SK-N-SH (cell line): ENCODE results near the gene MBTPS1. TPM values are rescaled to one million over a fixed set of nuclear protein-coding genes. Genes with fewer than 3 reads are reported as not detected.

Source experiments
- CTCF ChIA-PET: fragments of 300-600, 350-600 bp; formaldehyde crosslinking; extraction: SDS; loops from one replicate; lab custom pipeline; 2021; lab: Yijun Ruan, JAX
- POLR2A ChIA-PET: fragments of 350-600 bp; sonication (Branson Sonifier 250); formaldehyde crosslinking; extraction: SDS; loops from one replicate; lab custom pipeline; 2020; ENCODE audit warnings: antibody characterized with exemption, inconsistent platforms; lab: Yijun Ruan, JAX
- DNase-seq: peaks from one replicate; pipeline ENCODE4 v3.0.0; 2012
- H2AFZ ChIP-seq: fragments of 200-600 bp; sonication (generic); 2 replicates; pipeline ENCODE4 v1.8.1; 2016; ENCODE audit warnings: antibody characterized with exemption, mild to moderate bottlenecking, low read depth
- H3F3A ChIP-seq: fragments of 200-600 bp; sonication (generic); replicated peaks from 2 replicates; pipeline ENCODE3; 2016; ENCODE audit warnings: antibody characterized with exemption, mild to moderate bottlenecking; ENCODE audit not compliant: insufficient read depth
- H3K27ac ChIP-seq, 2 experiments: fragments of 200-500 bp in 1 of 2; fragments of 200-600 bp in 1 of 2; sonication (Bioruptor generic) in 1 of 2; sonication (generic), shearing (Covaris generic) in 1 of 2; 2 replicates each; pipeline versions ENCODE4 v1.5.1 to v1.6.1; 2014 to 2016; ENCODE audit warnings: low read depth in 2 of 2, inconsistent platforms in 1 of 2, low read length in 1 of 2, mild to moderate bottlenecking in 1 of 2, mixed read lengths in 1 of 2
- H3K27me3 ChIP-seq: fragments of 200-600 bp; sonication (generic), shearing (Covaris generic); 2 replicates; pipeline ENCODE4 v1.6.1; 2016; ENCODE audit warnings: mixed run types; ENCODE audit not compliant: insufficient read depth
- H3K36me3 ChIP-seq, 2 experiments: fragments of 200-500 bp in 1 of 2; fragments of 200-600 bp in 1 of 2; sonication (Bioruptor generic) in 1 of 2; sonication (generic) in 1 of 2; replicated peaks in 1 of 2; 2 replicates each; pipeline versions ENCODE3 to v1.5.1; 2014 to 2016; ENCODE audit warnings: low read length in 1 of 2, mild to moderate bottlenecking in 1 of 2; ENCODE audit not compliant: insufficient read depth in 2 of 2, control insufficient read depth in 1 of 2
- H3K4me1 ChIP-seq, 2 experiments: fragments of 200-500 bp in 1 of 2; fragments of 200-600 bp in 1 of 2; sonication (Bioruptor generic) in 1 of 2; sonication (generic), shearing (Covaris generic) in 1 of 2; 2 replicates each; pipeline versions ENCODE4 v1.5.1 to v1.6.1; 2014 to 2016; ENCODE audit warnings: low read depth in 1 of 2, low read length in 1 of 2, mixed run types in 1 of 2; ENCODE audit not compliant: insufficient read depth in 2 of 2, control insufficient read depth in 1 of 2
- H3K4me2 ChIP-seq: fragments of 200-600 bp; sonication (generic), shearing (Covaris generic); 2 replicates; pipeline ENCODE4 v1.6.1; 2017; ENCODE audit warnings: mixed run types
- H3K4me3 ChIP-seq, 2 experiments: fragments of 200-500 bp in 1 of 2; fragments of 200-600 bp in 1 of 2; sonication (Bioruptor generic) in 1 of 2; sonication (generic), shearing (Covaris generic) in 1 of 2; 2 replicates each; pipeline versions ENCODE4 v1.5.1 to v1.8.1; 2014 to 2016; ENCODE audit warnings: low read depth in 2 of 2, inconsistent platforms in 1 of 2, low read length in 1 of 2, mild to moderate bottlenecking in 1 of 2, mixed read lengths in 1 of 2, moderate library complexity in 1 of 2
- H3K79me2 ChIP-seq: fragments of 200-600 bp; sonication (generic); 2 replicates; pipeline ENCODE4 v1.8.1; 2017; ENCODE audit warnings: mild to moderate bottlenecking; ENCODE audit not compliant: insufficient read depth
- H3K9ac ChIP-seq: fragments of 200-600 bp; sonication (generic); 2 replicates; pipeline ENCODE4 v1.6.1; 2017; ENCODE audit warnings: mixed run types
- H3K9me2 ChIP-seq: fragments of 200-600 bp; sonication (generic); 2 replicates; pipeline ENCODE4 v1.6.1; 2017; ENCODE audit warnings: mixed run types
- H3K9me3 ChIP-seq: fragments of 200-600 bp; sonication (generic); 2 replicates; pipeline ENCODE4 v1.6.1; 2017; ENCODE audit warnings: mixed run types, mild to moderate bottlenecking, moderate library complexity
- H4K20me1 ChIP-seq: fragments of 200-600 bp; sonication (generic); 2 replicates; pipeline ENCODE4 v1.6.1; 2017; ENCODE audit warnings: mild to moderate bottlenecking, mixed run types; ENCODE audit not compliant: insufficient read depth
- CTCF ChIP-seq: fragments of 200-600 bp; sonication (generic); IDR thresholded peaks from 2 replicates; pipeline ENCODE4 v1.6.1; 2017; ENCODE audit warnings: antibody characterized with exemption, mild to moderate bottlenecking, moderate library complexity
- EZH2phosphoT487 ChIP-seq: fragments of 200-600 bp; sonication (generic); IDR thresholded peaks from 2 replicates; pipeline ENCODE4 v1.6.1; 2017; ENCODE audit warnings: low read depth, mixed run types, mild to moderate bottlenecking, antibody characterized with exemption, moderate library complexity, borderline replicate concordance
- FOSL2 ChIP-seq: IDR thresholded peaks from 2 replicates; pipeline ENCODE4 v1.4.0; 2012; ENCODE audit warnings: low read depth, mild to moderate bottlenecking, moderate library complexity, borderline replicate concordance
- FOXJ3 ChIP-seq: sonication (generic); formaldehyde crosslinking; IDR thresholded peaks from 2 replicates; pipeline ENCODE4 v1.5.1; 2020; ENCODE audit warnings: mild to moderate bottlenecking, missing genetic modification reagents
- GATA2 ChIP-seq: sonication (generic); formaldehyde crosslinking; IDR thresholded peaks from 2 replicates; pipeline ENCODE4 v1.5.0; 2020; ENCODE audit warnings: mild to moderate bottlenecking, missing genetic modification reagents
- MXI1 ChIP-seq: IDR thresholded peaks from 2 replicates; pipeline ENCODE4 v1.6.1; 2012; ENCODE audit warnings: mild to moderate bottlenecking, low read depth, low read length, improper control_type of control experiment
- NFIC ChIP-seq: IDR thresholded peaks from 2 replicates; pipeline ENCODE4 v1.4.0; 2012; ENCODE audit warnings: borderline replicate concordance
- RAD21 ChIP-seq: IDR thresholded peaks from 2 replicates; pipeline ENCODE4 v1.6.1; 2012; ENCODE audit warnings: mild to moderate bottlenecking, low read length
- RCOR1 ChIP-seq: fragments of 150-350 bp; IDR thresholded peaks from 2 replicates; pipeline ENCODE4 v1.6.1; 2017; ENCODE audit warnings: antibody characterized with exemption, low read length
- SIN3A ChIP-seq: IDR thresholded peaks from 2 replicates; pipeline ENCODE4 v1.6.1; 2012; ENCODE audit warnings: low read depth, mild to moderate bottlenecking, low read length, moderate library complexity, borderline replicate concordance
- SMC3 ChIP-seq: IDR thresholded peaks from 2 replicates; pipeline ENCODE4 v1.6.1; 2012; ENCODE audit warnings: low read depth, low read length, improper control_type of control experiment
- TAF1 ChIP-seq: IDR thresholded peaks from 2 replicates; pipeline ENCODE4 v1.6.1; 2012; ENCODE audit warnings: low read depth, mild to moderate bottlenecking, low read length, moderate library complexity, borderline replicate concordance
- USF1 ChIP-seq: IDR thresholded peaks from 2 replicates; pipeline ENCODE4 v1.4.0; 2012; ENCODE audit warnings: low read depth, borderline replicate concordance
- ZBTB33 ChIP-seq: IDR thresholded peaks from 2 replicates; pipeline ENCODE4 v1.4.0; 2012; ENCODE audit warnings: low read depth, borderline replicate concordance
- WGBS: methylation state at CpG from one replicate; pipeline ENCODE4 v1.1.6; 2017; ENCODE audit warnings: low lambda C conversion rate; 5-methylcytosine and 5-hydroxymethylcytosine counted together
- polyA plus RNA-seq, 3 experiments: library from polyadenylated mRNA; depleted of rRNA; stranded (reverse); fragments of >200 nt; gene quantifications; 2 replicates each; pipeline ENCODE4 v1.2.3, GENCODE V29; 2012
- TF ChIP-seq, protein P1 (sequence below): fragments of 150-350 bp; IDR thresholded peaks from 2 replicates; pipeline ENCODE4 v1.6.1; 2016; ENCODE audit warnings: mild to moderate bottlenecking, low read depth, low read length

MBTPS1 gene
- polyA plus RNA-seq, 1 of the 3 experiments (the other 2 are of a cell fraction), result 84.9 TPM

GRCh38 chr16:84040823-84041820 lies 75.6 kb downstream of the MBTPS1 start:
- H3F3A ChIP-seq, result no peaks in the 10 kb centered on the region
- ChIA-PET CTCF (interaction anchor here (1.1 to 6.3 kb wide), 5 partner anchors 21 to 134 kb away, joined by 3 to 57 read pairs (median 5); no protein-coding TSS in a partner anchor), POLR2A (no interaction called here)
- peaks cover 0 to 5% of the 10 kb centered on the region in 2 experiments; a peak in 1 of 4 replicates for H3K4me1 ChIP-seq
- no peaks in the 10 kb centered on the region for H3K79me2 ChIP-seq
- no peaks in the 10 kb centered on the region for H3K9me2 ChIP-seq
- no peaks in the 10 kb centered on the region; the same call in 1 of the 2 replicates for H3K27me3 ChIP-seq
- H2AFZ ChIP-seq, result no peak overlapping the region
- H3K4me3 ChIP-seq, result no peak overlapping the region
- WGBS, result 80% methylated on average over 35 of the region's 42 CpGs
- H3K9ac ChIP-seq, result no peak overlapping the region
- H3K27ac ChIP-seq, result no peak overlapping the region
- H3K9me3 ChIP-seq, result no peaks in the 10 kb centered on the region
- no peaks in the 10 kb centered on the region for H3K36me3 ChIP-seq
- no peaks in the 10 kb centered on the region for H4K20me1 ChIP-seq
- H3K4me2 ChIP-seq, result no peak overlapping the region
- TF ChIP-seq ZBTB33 (no peak), TAF1 (no peak)
- TF ChIP-seq, protein P1, sequence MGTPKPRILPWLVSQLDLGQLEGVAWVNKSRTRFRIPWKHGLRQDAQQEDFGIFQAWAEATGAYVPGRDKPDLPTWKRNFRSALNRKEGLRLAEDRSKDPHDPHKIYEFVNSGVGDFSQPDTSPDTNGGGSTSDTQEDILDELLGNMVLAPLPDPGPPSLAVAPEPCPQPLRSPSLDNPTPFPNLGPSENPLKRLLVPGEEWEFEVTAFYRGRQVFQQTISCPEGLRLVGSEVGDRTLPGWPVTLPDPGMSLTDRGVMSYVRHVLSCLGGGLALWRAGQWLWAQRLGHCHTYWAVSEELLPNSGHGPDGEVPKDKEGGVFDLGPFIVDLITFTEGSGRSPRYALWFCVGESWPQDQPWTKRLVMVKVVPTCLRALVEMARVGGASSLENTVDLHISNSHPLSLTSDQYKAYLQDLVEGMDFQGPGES, result no peak
- DNase-seq, result no peak

GRCh38 chr16:84040226-84040822 lies 76.4 kb downstream of the MBTPS1 start:
- Histone ChIP-seq H2AFZ (no peak overlapping the region), H3K9ac (no peak overlapping the region), H3K4me3 (no peak overlapping the region), H3F3A (no peaks in the 10 kb centered on the region), H3K27ac (no peak overlapping the region), H3K27me3 (no peaks in the 10 kb centered on the region; the same call in 1 of the 2 replicates), H3K79me2 (no peaks in the 10 kb centered on the region), H3K9me2 (no peaks in the 10 kb centered on the region), H4K20me1 (no peaks in the 10 kb centered on the region), H3K36me3 (no peaks in the 10 kb centered on the region), H3K9me3 (no peaks in the 10 kb centered on the region), H3K4me2 (no peak overlapping the region), H3K4me1 (peaks cover 0 to 5% of the 10 kb centered on the region in 2 experiments; a peak in 1 of 4 replicates)
- TF ChIP-seq RAD21 (no peak), SMC3 (no peak), CTCF (no peak), EZH2phosphoT487 (no peak), GATA2 (CRISPR knock-in tag) (no peak), RCOR1 (no peak), FOSL2 (no peak), NFIC (no peak), FOXJ3 (CRISPR knock-in tag) (no peak), MXI1 (no peak), USF1 (no peak), SIN3A (no peak)
- DNase-seq, result no peak
- WGBS, result 89% methylated on average over 11 of the region's 14 CpGs
- CTCF ChIA-PET, result interaction anchor here (1.1 to 6.3 kb wide), 7 partner anchors 19 to 135 kb away, joined by 3 to 57 read pairs (median 5); no protein-coding TSS in a partner anchor
- POLR2A ChIA-PET, result no interaction called here
